Activated CD4-positive, alpha-beta memory T cell treated with anti-CD3 and anti-CD28 coated beads, Interleukin-2, amount 10 ng/mL, durations not matched to agents 7 days and 5 days (primary cell): ENCODE results near the gene SEMA4B. TPM values are rescaled to one million over a fixed set of nuclear protein-coding genes. Genes with fewer than 3 reads are reported as not detected.
A peak's percentile ranks its signal among the peaks of the same experiment; 100 is the strongest.
"Not testable (repeated sequence)": the region's sequence is repeated elsewhere in the genome, so short reads cannot be mapped to it uniquely, and the experiment has no call there.

Experiments
- CTCF ChIA-PET: fragments of 350-600 bp; sonication (Branson Sonifier 250); formaldehyde crosslinking; loops from one replicate; lab custom pipeline; 2021; ENCODE audit warnings: antibody characterized with exemption, inconsistent platforms; lab: Charles Lee
- POLR2A ChIA-PET: fragments of 350-600 bp; sonication (Branson Sonifier 250); formaldehyde crosslinking; loops from one replicate; lab custom pipeline; 2021; ENCODE audit warnings: antibody characterized with exemption; lab: Charles Lee
- DNase-seq: peaks from one replicate; pipeline ENCODE4 v3.0.0-alpha.2; 2020
- H3K27ac Mint-ChIP-seq: one replicate; pipeline ENCODE4 v1.8.0; 2021; ENCODE audit warnings: mild to moderate bottlenecking, mixed read lengths
- H3K27me3 Mint-ChIP-seq: one replicate; pipeline ENCODE4 v1.8.0; 2021; ENCODE audit warnings: mixed read lengths
- H3K36me3 Mint-ChIP-seq: one replicate; pipeline ENCODE4 v1.8.0; 2021; ENCODE audit warnings: low read depth, mixed read lengths
- H3K4me1 Mint-ChIP-seq: one replicate; pipeline ENCODE4 v1.8.0; 2021; ENCODE audit warnings: mixed read lengths
- H3K4me3 Mint-ChIP-seq: one replicate; pipeline ENCODE4 v1.8.0; 2021; ENCODE audit warnings: mild to moderate bottlenecking, mixed read lengths
- H3K9me3 Mint-ChIP-seq: one replicate; pipeline ENCODE4 v1.8.0; 2021; ENCODE audit warnings: mixed read lengths
- total RNA-seq, 2 experiments: library from RNA; stranded (reverse); gene quantifications; one replicate each; pipeline ENCODE4 v1.2.3, GENCODE V29; 2021

SEMA4B gene
- total RNA-seq, 2 experiments from 2014 or later, result 29.7 to 29.9 TPM

- H3K27me3 Mint-ChIP-seq, H3K36me3 Mint-ChIP-seq, DNase-seq, H3K27ac Mint-ChIP-seq, H3K4me3 Mint-ChIP-seq, H3K9me3 Mint-ChIP-seq: not testable (repeated sequence)
- POLR2A ChIA-PET, result interaction anchor here (1.5 to 4.4 kb wide), 2 partner anchors 27 to 29 kb away, joined by 5 to 27 read pairs; partner anchors contain the start of genes CIB1 and GDPGP1
- peaks cover 47% of the 10 kb centered on the region for H3K4me1 Mint-ChIP-seq
- CTCF ChIA-PET, result interaction anchor here (0.7 to 2.0 kb wide), 3 partner anchors 12 to 33 kb away, joined by 3 to 6 read pairs (median 4); partner anchors contain the start of gene TTLL13
Measured at GRCh38 chr15:90260731-90261130, 59.6 kb downstream of the SEMA4B start.

GRCh38 chr15:90261811-90262210, 60.7 kb downstream of the SEMA4B start:
- Mint-ChIP-seq H3K4me3 (no peak overlapping the region), H3K9me3 (no peaks in the 10 kb centered on the region), H3K27me3 (no peaks in the 10 kb centered on the region), H3K27ac (no peak overlapping the region), H3K36me3 (peaks cover 5% of the 10 kb centered on the region), H3K4me1 (peaks cover 51% of the 10 kb centered on the region)
- ChIA-PET POLR2A (interaction anchor here (1.5 to 4.4 kb wide), 2 partner anchors 28 to 30 kb away, joined by 5 to 27 read pairs; partner anchors contain the start of genes CIB1 and GDPGP1), CTCF (interaction anchor here (1.8 to 2.0 kb wide), 2 partner anchors 13 to 31 kb away, joined by 4 to 6 read pairs; partner anchors contain the start of gene TTLL13)
- DNase-seq, result no peak

- peaks cover 52% of the 10 kb centered on the region for H3K4me1 Mint-ChIP-seq
- no peaks in the 10 kb centered on the region for H3K9me3 Mint-ChIP-seq
- DNase-seq, result no peak
- H3K27me3 Mint-ChIP-seq, result no peaks in the 10 kb centered on the region
- H3K4me3 Mint-ChIP-seq, result no peak overlapping the region
- POLR2A ChIA-PET, result interaction anchor here (1.5 to 4.4 kb wide), 2 partner anchors 29 to 31 kb away, joined by 5 to 27 read pairs; partner anchors contain the start of genes CIB1 and GDPGP1
- H3K36me3 Mint-ChIP-seq, result peaks cover 6% of the 10 kb centered on the region
- CTCF ChIA-PET, result no interaction called here
- H3K27ac Mint-ChIP-seq, result no peak overlapping the region
Measured at GRCh38 chr15:90262426-90262825, 61.3 kb downstream of the SEMA4B start.

GRCh38 chr15:90264671-90265070, 63.5 kb downstream of the SEMA4B start:
- Mint-ChIP-seq H3K27ac (peak overlapping the region; percentile 90), H3K4me1 (peaks cover 48% of the 10 kb centered on the region), H3K9me3 (no peaks in the 10 kb centered on the region), H3K36me3 (peaks cover 21% of the 10 kb centered on the region), H3K27me3 (no peaks in the 10 kb centered on the region), H3K4me3 (peak overlapping the region; percentile 87)
- ChIA-PET POLR2A (no interaction called here), CTCF (no interaction called here)
- peak; percentile 61 for DNase-seq

GRCh38 chr15:90265271-90266060, 64.3 kb downstream of the SEMA4B start, which contains the start of gene NGRN:
TSS of gene NGRN (plus strand) at chr15:90265672. CDS start at chr15:90265713, 41 bp downstream.
- peak; percentile 94 for DNase-seq
- H3K4me3 Mint-ChIP-seq, result peak within 1 kb of the TSS; percentile 87
- H3K36me3 Mint-ChIP-seq, result peaks cover 29% of the 10 kb centered on the region
- H3K4me1 Mint-ChIP-seq, result peaks cover 50% of the 10 kb centered on the region
- ChIA-PET POLR2A (interaction anchor here (0.6 to 4.0 kb wide), 23 partner anchors 10 to 670 kb away, joined by 3 to 99 read pairs (median 6); partner anchors contain the start of genes AP3S2, CIB1, GDPGP1 and IDH2), CTCF (interaction anchor here (0.9 to 1.1 kb wide), 4 partner anchors 28 to 670 kb away, joined by 3 to 6 read pairs (median 4); partner anchors contain the start of genes CIB1 and GDPGP1)
- H3K27me3 Mint-ChIP-seq, result no peaks in the 10 kb centered on the region
- H3K27ac Mint-ChIP-seq, result peak within 1 kb of the TSS; percentile 90
- no peaks in the 10 kb centered on the region for H3K9me3 Mint-ChIP-seq

- DNase-seq, result peak; percentile 63
- CTCF ChIA-PET, result interaction anchor here (0.9 to 1.1 kb wide), 4 partner anchors 27 to 669 kb away, joined by 3 to 6 read pairs (median 4); partner anchors contain the start of genes CIB1 and GDPGP1
- H3K4me1 Mint-ChIP-seq, result peaks cover 55% of the 10 kb centered on the region
- H3K27ac Mint-ChIP-seq, result peak overlapping the region; percentile 90
- POLR2A ChIA-PET, result interaction anchor here (0.6 to 4.0 kb wide), 23 partner anchors 10 to 669 kb away, joined by 3 to 99 read pairs (median 6); partner anchors contain the start of genes AP3S2, CIB1, GDPGP1 and IDH2
- H3K9me3 Mint-ChIP-seq, result no peaks in the 10 kb centered on the region
- peak overlapping the region; percentile 87 for H3K4me3 Mint-ChIP-seq
- H3K27me3 Mint-ChIP-seq, result no peaks in the 10 kb centered on the region
- peaks cover 34% of the 10 kb centered on the region for H3K36me3 Mint-ChIP-seq
Measured at GRCh38 chr15:90266061-90266431, 64.9 kb downstream of the SEMA4B start.

- Mint-ChIP-seq H3K4me3 (peak overlapping the region; percentile 87), H3K27ac (peak overlapping the region; percentile 90), H3K36me3 (peaks cover 38% of the 10 kb centered on the region), H3K4me1 (peaks cover 59% of the 10 kb centered on the region), H3K9me3 (no peaks in the 10 kb centered on the region), H3K27me3 (no peaks in the 10 kb centered on the region)
- POLR2A ChIA-PET, result interaction anchor here (0.9 to 4.0 kb wide), 15 partner anchors 9 to 688 kb away, joined by 3 to 99 read pairs (median 7); partner anchors contain the start of genes CIB1, GDPGP1, IDH2 and RCCD1
- CTCF ChIA-PET, result interaction anchor here (1.1 kb wide), 2 partner anchors 27 to 33 kb away, joined by 4 to 6 read pairs; partner anchors contain the start of genes CIB1 and GDPGP1
- peak; percentile 38 for DNase-seq
Measured at GRCh38 chr15:90266485-90266884, 65.4 kb downstream of the SEMA4B start.

GRCh38 chr15:90268415-90268814, 67.3 kb downstream of the SEMA4B start:
- Mint-ChIP-seq H3K36me3 (peaks cover 51% of the 10 kb centered on the region), H3K9me3 (no peaks in the 10 kb centered on the region), H3K27me3 (no peaks in the 10 kb centered on the region), H3K4me1 (peaks cover 62% of the 10 kb centered on the region), H3K27ac (no peak overlapping the region), H3K4me3 (peak overlapping the region; percentile 23)
- CTCF ChIA-PET, result interaction anchor here (0.8 to 1.9 kb wide), 5 partner anchors 25 to 125 kb away, joined by 3 to 11 read pairs (median 4); partner anchors contain the start of genes CIB1 and GDPGP1
- no peak for DNase-seq
- POLR2A ChIA-PET, result interaction anchor here (0.6 to 4.0 kb wide), 3 partner anchors 36 to 162 kb away, joined by 3 to 99 read pairs (median 4); partner anchors contain the start of genes CIB1 and GDPGP1

GRCh38 chr15:90270502-90271150, 69.5 kb downstream of the SEMA4B start:
- ChIA-PET CTCF (interaction anchor here (0.8 to 1.0 kb wide), 2 partner anchors 22 to 31 kb away, joined by 3 to 7 read pairs; no protein-coding TSS in a partner anchor), POLR2A (interaction anchor here (0.8 to 1.0 kb wide), 2 partner anchors 11 to 661 kb away, joined by 3 read pairs; partner anchors contain the start of gene HDDC3)
- H3K4me1 Mint-ChIP-seq, result peaks cover 51% of the 10 kb centered on the region
- no peak overlapping the region for H3K4me3 Mint-ChIP-seq
- H3K9me3 Mint-ChIP-seq, result no peaks in the 10 kb centered on the region
- peaks cover 61% of the 10 kb centered on the region for H3K36me3 Mint-ChIP-seq
- no peaks in the 10 kb centered on the region for H3K27me3 Mint-ChIP-seq
- H3K27ac Mint-ChIP-seq, result peak overlapping the region; percentile 32
- no peak for DNase-seq

GRCh38 chr15:90271459-90272166, 70.5 kb downstream of the SEMA4B start:
- H3K27me3 Mint-ChIP-seq, result no peaks in the 10 kb centered on the region
- peaks cover 49% of the 10 kb centered on the region for H3K4me1 Mint-ChIP-seq
- ChIA-PET POLR2A (interaction anchor here (1.0 kb wide), 1 partner anchor 663 kb away, joined by 3 read pairs; the partner anchor contains the start of gene UNC45A), CTCF (interaction anchor here (0.6 kb wide), 1 partner anchor 98 kb away, joined by 3 read pairs; no protein-coding TSS in a partner anchor)
- peak overlapping the region; percentile 37 for H3K27ac Mint-ChIP-seq
- H3K9me3 Mint-ChIP-seq, result no peaks in the 10 kb centered on the region
- peaks cover 65% of the 10 kb centered on the region for H3K36me3 Mint-ChIP-seq
- no peak for DNase-seq
- H3K4me3 Mint-ChIP-seq, result no peak overlapping the region

GRCh38 chr15:90278467-90278866, 77.3 kb downstream of the SEMA4B start:
- CTCF ChIA-PET, result interaction anchor here (0.9 to 1.4 kb wide), 2 partner anchors 15 to 203 kb away, joined by 3 to 9 read pairs; no protein-coding TSS in a partner anchor

More at GRCh38 chr15:90278467-90278866, 77.3 kb downstream of the SEMA4B start:
- H3K27ac Mint-ChIP-seq, H3K4me1 Mint-ChIP-seq, DNase-seq, H3K9me3 Mint-ChIP-seq, H3K4me3 Mint-ChIP-seq, H3K27me3 Mint-ChIP-seq, POLR2A ChIA-PET: not testable (repeated sequence)
- H3K36me3 Mint-ChIP-seq, result peaks cover 17% of the 10 kb centered on the region
